Left renal pelvis (tissue), 4 donors: ENCODE measurements around the gene PARD3. TPM values are rescaled to one million over a fixed set of nuclear protein-coding genes. Genes with fewer than 3 reads are reported as not detected.

ENCODE experiments used
- DNase-seq, 4 donors: peaks; one replicate each; pipeline ENCODE4 v3.0.0-alpha.2; 2013; ENCODE audit warnings: low read depth in 4 of 4, low spot score in 3 of 4
- polyA plus RNA-seq, 4 donors: library from polyadenylated mRNA; unstranded; fragments of 120-200 nt; gene quantifications; one replicate each; pipeline ENCODE4 v1.2.1, GENCODE V29; 2013; ENCODE audit not compliant: insufficient read length in 4 of 4

Gene PARD3
- polyA plus RNA-seq, 4 donors = 56.7 to 75.5 (median 69.4) TPM

DNA sequence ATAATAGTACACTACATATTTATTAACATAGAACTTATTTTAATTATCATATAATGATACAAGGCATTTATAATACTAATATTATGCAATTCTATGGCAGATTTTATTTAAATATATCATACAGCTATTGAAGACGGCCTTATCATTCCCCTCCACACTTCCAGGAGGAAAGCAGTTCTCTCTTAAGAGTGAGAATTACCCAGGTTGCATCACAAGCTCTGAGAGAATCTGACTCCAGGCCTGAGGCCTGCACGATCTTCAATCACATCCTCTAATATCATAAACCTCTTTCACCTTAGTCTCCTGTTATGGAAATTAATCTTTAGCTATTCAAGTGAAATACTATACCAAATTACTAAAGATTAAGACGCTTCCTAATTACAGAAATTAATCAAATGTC lies 564.4 kb downstream of the PARD3 start:
- no peak for DNase-seq

DNA sequence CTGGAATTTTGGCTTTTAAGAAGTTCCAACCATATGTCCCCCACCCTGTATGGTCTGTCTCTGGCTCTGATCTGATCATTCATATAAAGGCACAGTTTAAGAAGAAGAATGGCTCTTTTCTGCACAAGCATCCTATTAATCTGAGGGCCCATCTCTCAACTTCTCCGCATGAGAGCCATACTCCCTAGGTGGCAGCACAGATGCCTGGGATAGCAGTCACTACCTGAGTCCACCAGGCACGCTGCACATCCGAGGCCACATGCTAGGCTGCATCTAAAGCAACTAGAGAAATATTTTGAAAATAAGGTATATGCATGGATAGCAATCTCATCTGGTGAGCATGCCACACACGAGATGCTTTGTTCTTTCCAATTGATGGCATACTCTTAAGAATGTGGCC lies 565.5 kb downstream of the PARD3 start:
- no peak for DNase-seq

DNA sequence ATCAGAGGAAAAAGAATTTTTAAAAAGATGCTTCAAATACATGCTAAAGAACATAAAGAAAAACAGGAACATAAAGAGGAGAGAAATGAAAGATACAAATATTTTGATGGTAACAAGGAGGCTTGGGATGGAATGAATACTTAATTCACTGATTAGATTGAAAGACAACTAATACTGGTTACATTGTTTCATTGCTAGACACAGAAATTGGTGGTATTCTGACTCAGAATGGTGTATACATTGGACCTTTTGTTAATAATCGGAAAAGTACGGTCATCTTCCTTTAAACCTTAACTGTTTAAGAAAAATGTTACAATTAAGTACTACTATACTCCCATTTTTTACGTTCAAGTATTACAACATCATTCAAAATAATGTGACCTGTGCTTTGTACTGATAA lies 567.5 kb downstream of the PARD3 start:
- no peak for DNase-seq

DNA sequence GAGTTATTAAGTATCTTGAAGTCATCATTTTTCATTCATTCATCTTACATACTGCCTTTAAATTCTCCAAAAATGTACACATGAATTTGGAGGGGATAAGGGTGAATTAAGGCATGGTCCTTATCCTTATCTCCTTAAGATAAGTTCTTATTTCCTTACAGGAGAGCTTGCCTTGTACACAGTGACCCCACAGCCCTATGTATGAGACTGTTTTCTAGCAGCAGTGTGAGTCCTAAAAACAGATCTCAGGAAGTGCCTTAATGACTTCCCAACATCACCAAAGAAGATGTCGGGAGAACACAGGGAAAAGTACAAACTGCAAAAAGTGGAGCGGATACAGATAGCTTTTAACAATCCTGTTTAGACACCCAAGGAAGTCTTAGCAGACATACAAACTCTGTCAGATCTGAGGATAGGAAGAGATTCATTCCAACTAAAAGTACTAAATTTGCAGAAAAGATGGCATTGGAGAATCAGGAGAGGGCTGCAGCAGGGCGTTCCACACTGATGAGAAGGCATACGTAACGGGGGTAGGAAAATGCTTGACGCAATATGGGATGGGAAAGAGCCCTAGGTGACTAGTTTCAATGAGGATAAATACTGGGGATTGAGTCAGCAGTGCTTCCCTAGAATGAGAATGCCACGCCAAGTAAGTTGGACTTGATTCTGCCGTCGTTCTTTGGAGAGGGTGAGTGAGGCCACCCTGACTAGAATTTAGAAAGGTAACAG lies 570.2 kb downstream of the PARD3 start:
- no peak for DNase-seq

DNA sequence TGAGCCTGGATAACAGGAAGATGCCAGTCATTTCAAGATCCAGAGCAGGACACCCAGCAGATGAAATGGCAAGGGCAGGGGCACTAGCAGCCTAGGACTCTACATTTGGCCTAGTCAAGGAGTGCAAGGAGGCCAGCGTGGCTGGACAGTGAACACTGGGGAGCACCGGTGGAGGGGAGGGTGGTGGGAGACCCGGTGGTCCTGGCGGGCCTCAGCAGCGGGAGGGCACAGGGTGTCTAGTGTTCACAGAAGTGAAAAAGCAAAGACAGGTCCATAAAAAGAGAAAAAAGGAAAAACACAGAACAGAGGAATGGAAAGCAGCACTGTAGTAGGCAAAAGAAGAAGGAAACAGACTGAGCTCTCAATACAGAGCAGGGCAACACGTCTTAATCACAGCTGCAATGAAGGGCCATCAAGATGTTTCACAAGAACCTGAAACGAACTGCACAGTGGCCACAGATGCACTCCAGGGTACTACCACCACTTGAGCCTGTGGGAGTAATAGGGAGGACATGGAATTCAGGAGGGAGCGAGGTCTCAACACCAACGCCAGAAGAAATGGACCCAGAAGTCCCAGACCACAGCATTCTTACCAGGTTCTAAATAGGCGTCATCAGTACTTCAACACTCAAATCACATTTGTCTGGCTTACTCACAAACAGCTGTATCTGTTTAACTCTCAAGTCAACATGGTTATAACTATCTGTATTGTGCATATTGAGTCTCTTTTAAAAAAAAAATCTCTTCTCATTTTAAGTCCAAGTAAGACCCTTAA lies 573.7 kb downstream of the PARD3 start:
- DNase-seq = no peak

DNA sequence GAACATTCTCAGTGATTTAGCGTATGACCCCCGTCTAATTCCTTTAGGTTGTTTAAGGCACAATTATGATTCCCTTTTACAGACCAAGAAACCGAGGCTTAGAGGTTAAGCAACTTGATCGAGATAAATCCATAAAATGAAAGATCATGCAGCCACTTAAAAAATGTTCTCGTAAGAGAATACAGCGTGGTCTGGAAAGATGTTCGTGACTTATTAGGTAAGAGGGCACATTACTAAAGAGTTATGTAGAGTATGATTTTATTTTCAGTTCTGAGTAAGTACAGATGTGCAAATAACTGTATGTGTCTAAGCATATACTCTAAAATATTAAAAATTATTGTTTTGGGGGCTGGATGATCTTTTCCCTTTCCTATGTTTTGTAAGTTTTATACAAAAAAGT lies 575.1 kb downstream of the PARD3 start:
- DNase-seq = no peak

DNA sequence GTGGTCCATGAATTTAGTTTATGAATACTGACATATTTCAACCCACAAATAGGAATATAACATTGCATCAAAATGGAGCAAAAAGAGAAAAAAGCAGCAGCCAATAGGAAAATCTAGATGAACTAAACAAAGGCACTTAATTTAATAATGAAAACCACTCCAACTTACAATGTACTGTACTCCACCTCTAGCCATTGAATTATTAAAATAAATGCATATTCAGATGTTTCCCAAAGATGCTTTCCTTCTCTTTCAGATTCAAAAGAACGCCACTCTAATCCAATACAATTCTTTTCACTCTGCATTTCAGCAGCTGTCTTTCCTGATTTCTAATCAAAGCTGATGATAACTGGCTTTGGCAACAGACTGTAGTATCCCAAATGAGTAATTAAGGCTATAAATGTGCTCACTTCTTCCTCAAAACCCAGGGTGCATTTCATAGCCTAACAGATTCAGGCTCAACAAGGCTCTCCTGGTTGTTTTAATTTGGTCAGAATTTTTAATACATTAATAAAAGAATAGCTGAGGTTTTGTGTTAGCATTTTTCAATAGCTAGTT lies 577.1 kb downstream of the PARD3 start:
- DNase-seq = no peak

DNA sequence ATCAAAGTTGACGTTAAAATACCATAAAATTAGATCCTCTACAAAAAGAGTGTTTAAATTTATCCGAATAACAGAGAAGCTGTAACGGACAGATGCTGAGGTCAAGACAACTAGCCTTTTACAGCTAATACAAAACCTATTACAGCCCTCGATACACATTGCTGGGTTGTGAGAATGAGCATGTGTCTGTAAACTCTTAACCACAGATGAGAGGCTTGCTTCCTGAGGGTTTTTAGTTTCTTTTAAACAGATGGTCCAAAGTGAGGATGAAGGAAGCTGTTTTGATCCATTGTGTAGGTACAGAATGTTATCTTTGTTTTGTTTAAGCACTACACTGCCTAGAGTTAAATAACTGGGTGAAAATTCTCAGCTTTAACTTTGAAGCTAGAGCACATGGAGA lies 578.2 kb downstream of the PARD3 start:
- DNase-seq = no peak

DNA sequence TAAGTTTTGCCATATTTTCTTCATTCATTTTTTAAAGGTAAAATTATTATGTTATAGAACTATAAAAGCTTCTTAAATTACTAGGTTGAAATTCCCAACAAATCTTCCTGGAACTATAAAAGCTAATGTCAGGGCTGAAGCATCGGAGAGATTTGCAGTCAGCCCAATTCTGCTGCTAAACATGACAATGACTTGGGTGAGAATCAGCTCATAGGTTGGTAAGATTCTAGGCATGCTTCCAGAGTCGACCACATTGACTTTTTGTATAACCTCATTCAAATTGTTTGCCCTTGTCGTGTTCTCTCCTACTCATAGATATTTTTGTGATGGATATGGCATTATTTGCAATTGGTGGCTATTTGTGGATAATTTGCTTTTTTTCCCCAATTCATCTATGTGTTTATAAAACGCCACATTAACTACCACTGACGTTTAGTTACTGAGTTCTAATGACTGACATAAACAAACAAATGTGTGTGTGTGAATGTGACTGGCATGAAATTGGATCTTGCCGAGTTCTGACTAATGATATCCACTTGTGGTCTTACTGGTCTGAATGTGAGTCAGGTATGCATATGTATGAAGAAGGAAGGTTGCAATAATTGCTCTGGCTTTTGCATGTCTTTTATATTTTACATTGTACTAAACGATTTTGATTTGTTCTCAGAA lies 579.8 kb downstream of the PARD3 start:
- no peak for DNase-seq

DNA sequence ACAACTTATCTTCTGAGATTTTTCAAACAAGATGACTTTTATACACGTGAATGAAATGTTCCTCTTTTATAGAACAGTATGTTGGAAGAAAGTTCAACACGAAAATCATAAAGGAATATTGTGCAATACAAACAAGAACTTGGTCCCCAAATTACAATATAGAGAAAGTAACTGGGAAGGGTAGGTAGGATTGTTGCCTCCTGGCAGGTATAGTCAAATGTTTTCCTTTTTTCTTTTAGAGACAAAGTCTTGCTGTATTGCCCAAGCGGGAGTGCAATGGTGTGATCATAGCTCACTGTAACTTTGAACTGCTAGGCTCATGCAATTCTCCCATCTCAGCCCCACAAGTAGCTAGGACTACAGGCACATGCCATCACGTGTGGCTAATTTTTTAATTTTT lies 582.6 kb downstream of the PARD3 start:
- DNase-seq = no peak

DNA sequence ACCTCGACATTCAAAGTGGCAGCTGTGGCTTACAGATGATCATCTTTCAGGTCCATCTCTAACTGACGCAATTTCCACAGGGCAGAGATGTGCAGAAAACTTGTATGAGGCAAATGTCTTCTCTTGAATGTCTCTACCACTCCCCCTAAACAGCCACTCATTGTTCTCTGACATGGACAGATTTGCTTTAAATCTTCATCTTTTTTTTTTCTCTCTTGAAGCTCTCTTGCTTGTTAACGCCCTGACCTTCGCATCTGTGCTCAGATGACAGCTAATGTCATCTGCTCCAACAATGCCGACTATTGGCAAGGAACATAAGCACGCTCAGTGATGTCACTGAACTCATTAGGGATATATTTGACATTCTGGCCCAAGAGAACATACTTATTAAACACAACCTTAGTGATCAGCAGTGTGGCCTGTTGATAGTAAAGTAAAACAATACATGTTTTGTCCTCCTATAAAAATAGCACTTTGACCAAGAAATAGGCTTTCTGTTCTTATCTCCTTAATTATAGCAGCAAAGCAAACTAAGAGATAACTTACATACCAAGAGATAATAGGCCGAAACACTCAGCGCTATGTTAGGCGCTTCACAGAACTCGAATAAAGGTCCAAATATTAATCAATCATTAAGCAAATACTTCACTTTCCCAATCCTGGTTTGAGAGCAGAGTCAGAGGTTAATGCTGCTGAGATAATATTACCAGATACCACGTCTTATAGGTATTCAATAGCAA lies 583.5 kb downstream of the PARD3 start:
- no peak for DNase-seq

DNA sequence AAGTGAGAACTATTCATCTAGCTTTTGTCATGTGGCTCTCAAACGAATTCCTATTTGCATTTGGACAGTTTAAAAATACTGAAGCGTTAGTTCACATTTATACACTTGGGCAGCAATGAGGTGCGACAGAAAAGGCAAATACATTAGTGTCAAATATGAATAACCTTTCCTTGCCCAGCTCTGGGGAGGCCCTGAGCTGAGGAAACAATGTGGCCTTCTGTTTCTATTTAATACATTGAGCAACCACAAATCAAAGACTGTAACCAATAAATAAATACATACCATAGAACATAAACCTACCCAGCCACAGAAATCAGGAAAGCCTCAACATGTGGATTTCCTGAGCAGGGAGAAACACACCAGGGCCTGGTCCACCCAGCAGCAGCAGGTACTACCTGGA lies 585.2 kb downstream of the PARD3 start:
- DNase-seq = no peak

DNA sequence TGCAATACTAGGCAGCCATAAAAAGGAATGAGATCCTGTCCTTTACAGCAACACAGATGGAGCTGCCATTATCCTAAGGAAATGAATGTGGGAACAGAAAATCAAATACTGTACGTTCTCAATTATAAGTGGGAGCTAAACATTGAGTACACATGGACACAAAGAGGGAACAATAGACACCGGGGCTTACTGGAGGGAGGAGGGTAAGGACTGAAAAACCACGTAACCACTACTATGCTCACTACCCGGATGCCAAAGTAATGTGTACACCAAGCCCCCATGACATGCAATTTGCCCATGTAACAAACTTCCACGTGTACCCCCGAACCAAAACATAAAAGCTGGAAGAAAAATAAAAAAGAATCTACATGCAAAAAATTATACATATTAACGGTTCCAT lies 587.0 kb downstream of the PARD3 start:
- no peak for DNase-seq

DNA sequence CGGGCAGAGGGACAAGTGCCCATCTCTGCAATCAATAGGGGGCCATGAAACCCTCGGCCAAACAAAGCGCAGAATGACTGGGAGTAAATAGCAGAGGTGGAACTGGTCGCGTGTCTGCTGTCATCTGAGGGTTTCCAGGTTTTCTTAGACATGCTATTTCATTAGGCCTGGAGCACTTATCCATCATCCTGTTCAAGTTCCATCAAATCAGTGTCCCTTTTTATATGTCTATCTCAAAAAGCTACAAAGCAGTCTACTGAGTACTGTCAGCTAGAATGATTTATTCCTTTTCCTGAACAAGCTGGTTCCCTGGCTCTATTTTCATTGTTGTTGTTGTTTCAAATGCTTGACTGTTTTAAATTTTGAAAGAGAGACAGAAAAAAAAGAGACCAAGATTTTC lies 590.5 kb downstream of the PARD3 start:
- DNase-seq = no peak

DNA sequence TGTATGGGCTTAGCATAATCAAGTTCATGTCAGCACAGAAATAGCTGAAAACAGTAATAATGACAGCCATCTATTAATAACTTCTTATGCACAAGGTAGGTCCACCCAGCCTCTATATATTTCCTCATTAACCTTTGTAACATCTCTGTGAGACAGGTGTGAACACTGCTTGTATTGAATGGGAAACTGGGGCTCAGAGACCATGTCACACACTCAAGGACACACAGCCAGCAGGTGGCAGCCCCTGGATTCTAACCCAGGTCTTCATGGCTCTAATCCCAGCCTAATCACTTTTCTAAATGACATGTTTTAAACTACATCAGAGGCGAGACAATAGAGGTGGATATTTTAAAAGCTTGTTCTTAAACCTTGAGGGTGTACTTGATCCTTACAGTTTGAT lies 591.4 kb downstream of the PARD3 start:
- DNase-seq = no peak

DNA sequence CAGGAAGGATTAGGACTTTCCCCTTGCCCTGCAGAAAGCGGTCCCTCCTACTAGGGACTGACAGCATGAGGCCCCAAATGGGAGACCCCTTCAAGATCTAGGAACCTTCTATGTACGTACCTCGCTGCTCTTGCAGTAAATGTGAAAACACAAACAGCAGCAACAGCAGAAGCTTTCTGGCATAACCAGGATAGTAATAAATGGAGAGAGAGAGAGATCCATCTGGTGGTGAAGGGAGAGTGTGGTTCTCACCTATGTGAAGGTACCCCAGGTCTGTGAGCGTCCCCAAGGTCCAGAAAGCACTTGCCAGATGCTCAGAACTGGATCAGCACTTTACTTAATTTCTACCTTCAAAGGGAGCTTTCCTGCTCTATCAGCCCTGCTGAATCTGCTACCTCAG lies 592.7 kb downstream of the PARD3 start:
- DNase-seq = no peak

DNA sequence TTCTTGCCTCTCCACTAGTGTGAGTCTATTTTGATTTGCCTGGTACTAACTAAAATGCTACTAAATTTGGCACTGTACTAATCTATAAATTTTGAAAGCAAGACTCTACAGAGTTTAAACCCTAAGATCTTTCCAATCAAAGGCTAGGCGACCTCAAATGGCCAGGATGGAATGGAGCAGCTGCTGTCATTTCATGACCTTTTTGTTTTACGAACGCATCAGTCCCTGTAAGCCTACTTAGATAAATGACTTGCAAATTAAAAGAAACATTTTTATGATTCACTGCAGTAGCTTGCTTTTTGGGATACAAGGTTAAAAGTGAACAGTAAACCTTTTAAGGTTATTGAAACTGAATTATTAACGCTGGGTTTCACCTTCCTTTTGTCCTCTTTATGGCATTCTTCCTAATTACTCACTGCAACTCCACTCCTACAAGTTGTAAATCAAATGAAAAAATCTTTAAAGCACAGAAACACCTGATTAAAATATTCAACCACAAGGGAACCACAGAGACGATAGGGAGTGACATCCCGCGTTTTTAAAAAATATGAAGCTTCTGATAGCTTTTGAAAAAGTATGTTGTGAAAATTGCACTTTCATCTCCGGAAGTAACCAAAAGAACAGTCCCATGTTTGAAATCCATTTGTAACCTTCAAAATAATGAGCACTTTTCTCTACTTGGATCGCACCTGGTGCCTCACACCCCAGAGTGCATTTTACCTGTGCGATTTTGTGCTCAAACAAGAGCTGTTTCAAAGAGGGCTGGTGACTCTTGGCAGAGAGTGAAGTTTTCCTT lies 595.1 kb downstream of the PARD3 start:
- DNase-seq = no peak

DNA sequence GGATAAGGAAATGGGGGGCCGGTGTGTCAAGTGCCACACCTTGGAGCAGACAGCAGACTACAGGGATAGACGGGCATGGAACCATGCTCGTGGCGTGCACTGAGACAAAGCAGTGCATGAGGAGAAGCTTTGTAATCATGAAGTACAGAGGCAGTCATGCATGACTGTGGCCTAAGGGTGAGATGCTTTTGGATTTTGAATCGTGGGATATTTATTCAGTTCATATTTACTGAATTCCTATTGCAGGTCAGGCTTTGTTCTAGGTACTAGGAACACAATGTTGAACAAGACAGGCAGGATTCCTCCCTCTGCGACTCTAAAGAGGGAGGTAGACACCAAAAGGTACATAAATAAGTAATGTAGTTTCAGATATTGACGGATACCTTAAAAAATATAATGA lies 597.6 kb downstream of the PARD3 start:
- DNase-seq = no peak

DNA sequence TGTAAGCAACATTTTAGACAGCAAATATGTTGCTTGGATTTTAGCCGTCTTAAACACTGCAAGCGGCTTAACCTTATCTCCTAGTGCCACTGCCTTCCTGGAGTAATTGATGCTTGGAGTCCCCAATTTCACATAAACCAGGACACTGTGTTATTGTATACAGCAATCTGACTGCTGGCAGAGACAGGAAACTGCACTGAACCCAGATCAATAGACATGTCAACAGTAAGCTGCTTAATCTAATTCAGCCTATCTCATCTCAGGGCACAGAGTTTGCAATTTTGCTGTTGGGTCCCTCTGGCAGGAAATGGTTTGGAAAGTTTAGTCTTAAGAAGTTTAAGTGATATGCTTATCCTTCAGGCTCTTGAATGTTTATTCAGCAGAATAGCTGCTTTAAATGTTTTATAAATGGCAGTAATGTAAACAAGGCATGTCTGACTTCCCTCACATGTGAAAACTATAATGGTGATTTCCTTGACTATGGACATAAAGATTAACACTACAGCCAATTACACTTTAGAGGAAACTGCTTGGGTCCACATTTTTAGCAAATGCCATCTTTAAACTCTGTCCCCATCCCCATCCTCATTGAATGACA lies 598.6 kb downstream of the PARD3 start:
- no peak for DNase-seq

DNA sequence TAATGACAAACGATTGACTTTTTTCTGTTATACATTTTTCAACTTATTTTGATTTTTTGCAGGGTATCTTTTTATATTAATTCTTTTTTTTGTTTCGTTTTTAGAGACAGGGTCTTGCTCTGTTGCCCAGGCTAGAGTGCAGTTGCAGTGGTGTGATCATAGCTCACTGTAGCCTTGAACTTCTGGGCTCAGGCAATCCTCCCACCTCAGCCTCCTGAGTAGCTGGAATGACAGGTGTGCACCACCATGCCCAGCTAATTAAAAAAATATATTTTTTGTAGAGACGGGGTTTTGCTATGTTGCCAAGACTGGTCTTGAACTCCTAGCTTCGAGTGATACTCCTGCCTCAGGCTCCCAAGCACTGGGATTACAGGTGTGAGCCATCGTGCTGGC lies 601.3 kb downstream of the PARD3 start:
- no peak for DNase-seq
